ENCODE measurements around the gene HSPB8. TPM values are rescaled to one million over a fixed set of nuclear protein-coding genes. Genes with fewer than 3 reads are reported as not detected.

HSPB8 gene
- total and polyA plus RNA-seq, 2 of the 8 experiments (the other 6 are each of a cell fraction or from before 2014, with no cell fraction given) = 11.7 to 28.2 TPM

DNA sequence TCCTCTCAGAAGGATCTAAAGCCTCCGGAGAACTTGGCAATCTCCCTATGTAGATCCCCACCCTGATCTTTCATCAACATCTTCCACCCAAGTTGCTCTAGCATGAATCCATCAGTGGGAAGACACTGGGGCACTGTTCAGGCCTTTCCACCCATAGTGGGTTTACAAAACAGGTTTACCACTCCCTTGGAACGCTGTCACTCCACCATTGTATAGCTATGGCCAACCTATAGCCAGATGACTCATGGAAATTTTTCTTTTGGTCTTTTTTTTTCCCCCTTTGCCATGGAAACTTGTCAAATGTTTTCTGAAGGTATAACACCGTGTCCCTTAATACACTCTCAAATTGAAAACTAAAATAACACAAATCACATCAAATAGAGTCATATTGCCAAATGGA lies 10.8 kb upstream of the HSPB8 start (continued):
- TF ChIP-seq NANOG (IDR thresholded peaks at IDR 0.05; ENCODE audit: insufficient read depth, low read depth, low read length, poor library complexity, severe bottlenecking) = no peak
- TF ChIP-seq RAD21 (IDR thresholded peaks at IDR 0.05 in 1 of 2, conservative IDR thresholded peaks at IDR 0.05 in 1 of 2; ENCODE audit: low read depth in 2 of 2, low read length in 2 of 2) = no peak
- TF ChIP-seq RFX5 (IDR thresholded peaks at IDR 0.05; ENCODE audit: borderline replicate concordance, low read depth, low read length) = no peak
- no peak for TF ChIP-seq EZH2 (IDR thresholded peaks at IDR 0.05; ENCODE audit: low read depth, low read length, severe bottlenecking)
- TF ChIP-seq SIRT6 (IDR thresholded peaks at IDR 0.05; ENCODE audit: low read length) = no peak
- TF ChIP-seq CHD2 (IDR thresholded peaks at IDR 0.05; ENCODE audit: low read length) = no peak

Data from H1 (cell line).